SK-N-SH treated with all-trans-retinoic acid at 6 μM for 48 hours (cell line): ENCODE measurements around the gene ADGRG4.

ENCODE experiments used
- ARNTL ChIP-seq: fragments of 450-650 bp; formaldehyde crosslinking; IDR thresholded peaks from 2 replicates; pipeline ENCODE4 v1.5.0; 2020; ENCODE audit warnings: low read depth, mild to moderate bottlenecking, moderate library complexity, borderline replicate concordance
- BACH2 ChIP-seq: fragments of 250-450 bp; sonication (Bioruptor Pico); IDR thresholded peaks from 2 replicates; pipeline ENCODE4 v1.9.0; 2021; ENCODE audit warnings: mild to moderate bottlenecking, borderline replicate concordance
- ISL1 ChIP-seq: fragments of 250-450 bp; sonication (Bioruptor Pico); IDR thresholded peaks from 2 replicates; pipeline ENCODE4 v2.1.2; 2022; ENCODE audit warnings: mild to moderate bottlenecking, moderate library complexity
- OSR1 ChIP-seq: fragments of 250-450 bp; sonication (Bioruptor Pico); IDR thresholded peaks from 2 replicates; pipeline ENCODE4 v1.8.0; 2022; ENCODE audit warnings: moderate library complexity, mild to moderate bottlenecking, inconsistent platforms
- RARB ChIP-seq: fragments of 250-450 bp; sonication (Bioruptor Pico); IDR thresholded peaks from 2 replicates; pipeline ENCODE4 v1.8.0; 2021; ENCODE audit warnings: mild to moderate bottlenecking, moderate library complexity
- TOX ChIP-seq: fragments of 250-450 bp; sonication (Bioruptor Pico); IDR thresholded peaks from 2 replicates; pipeline ENCODE4 v1.8.0; 2021; ENCODE audit warnings: mild to moderate bottlenecking, moderate library complexity, borderline replicate concordance
- ZFP3 ChIP-seq: fragments of 250-450 bp; sonication (Bioruptor Pico); IDR thresholded peaks from 2 replicates; pipeline ENCODE4 v1.5.0; 2020; ENCODE audit warnings: mild to moderate bottlenecking, moderate library complexity
- ZNF70 ChIP-seq: fragments of 450-650 bp; formaldehyde crosslinking; IDR thresholded peaks from 2 replicates; pipeline ENCODE4 v1.5.0; 2020; ENCODE audit warnings: mild to moderate bottlenecking, moderate library complexity
- ZNF8 ChIP-seq: fragments of 450-650 bp; formaldehyde crosslinking; IDR thresholded peaks from 2 replicates; pipeline ENCODE4 v1.5.0; 2020; ENCODE audit warnings: mild to moderate bottlenecking, moderate library complexity
- TF ChIP-seq, protein P1 (sequence below): fragments of 250-450 bp; sonication (Bioruptor Pico); IDR thresholded peaks from 2 replicates; pipeline ENCODE4 v1.5.0; 2020; ENCODE audit warnings: mild to moderate bottlenecking, moderate library complexity
- TF ChIP-seq, protein P2 (sequence below): fragments of 250-450 bp; sonication (Bioruptor Pico); IDR thresholded peaks from 2 replicates; pipeline ENCODE4 v1.8.0; 2020; ENCODE audit warnings: mild to moderate bottlenecking, moderate library complexity, borderline replicate concordance

DNA sequence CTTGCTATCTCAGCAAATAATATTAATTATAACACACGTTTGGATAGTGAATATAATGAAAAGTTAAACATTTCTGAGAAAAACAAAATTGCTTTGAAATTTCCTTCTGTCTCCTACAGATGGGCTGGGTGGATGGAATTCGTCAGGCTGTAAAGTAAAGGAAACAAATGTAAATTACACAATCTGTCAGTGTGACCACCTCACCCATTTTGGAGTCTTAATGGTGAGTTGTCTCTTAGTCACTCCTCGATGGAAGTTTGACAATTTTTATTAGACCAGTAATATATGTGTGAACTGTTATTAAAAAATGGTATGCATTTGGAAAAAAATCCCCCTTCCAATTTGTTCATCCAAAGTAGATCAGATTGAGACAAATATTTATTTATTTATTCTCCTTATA is 94.5 kb downstream of the ADGRG4 start:
- TF ChIP-seq BACH2 (CRISPR knock-in tag) = no peak
- TF ChIP-seq, protein P1, sequence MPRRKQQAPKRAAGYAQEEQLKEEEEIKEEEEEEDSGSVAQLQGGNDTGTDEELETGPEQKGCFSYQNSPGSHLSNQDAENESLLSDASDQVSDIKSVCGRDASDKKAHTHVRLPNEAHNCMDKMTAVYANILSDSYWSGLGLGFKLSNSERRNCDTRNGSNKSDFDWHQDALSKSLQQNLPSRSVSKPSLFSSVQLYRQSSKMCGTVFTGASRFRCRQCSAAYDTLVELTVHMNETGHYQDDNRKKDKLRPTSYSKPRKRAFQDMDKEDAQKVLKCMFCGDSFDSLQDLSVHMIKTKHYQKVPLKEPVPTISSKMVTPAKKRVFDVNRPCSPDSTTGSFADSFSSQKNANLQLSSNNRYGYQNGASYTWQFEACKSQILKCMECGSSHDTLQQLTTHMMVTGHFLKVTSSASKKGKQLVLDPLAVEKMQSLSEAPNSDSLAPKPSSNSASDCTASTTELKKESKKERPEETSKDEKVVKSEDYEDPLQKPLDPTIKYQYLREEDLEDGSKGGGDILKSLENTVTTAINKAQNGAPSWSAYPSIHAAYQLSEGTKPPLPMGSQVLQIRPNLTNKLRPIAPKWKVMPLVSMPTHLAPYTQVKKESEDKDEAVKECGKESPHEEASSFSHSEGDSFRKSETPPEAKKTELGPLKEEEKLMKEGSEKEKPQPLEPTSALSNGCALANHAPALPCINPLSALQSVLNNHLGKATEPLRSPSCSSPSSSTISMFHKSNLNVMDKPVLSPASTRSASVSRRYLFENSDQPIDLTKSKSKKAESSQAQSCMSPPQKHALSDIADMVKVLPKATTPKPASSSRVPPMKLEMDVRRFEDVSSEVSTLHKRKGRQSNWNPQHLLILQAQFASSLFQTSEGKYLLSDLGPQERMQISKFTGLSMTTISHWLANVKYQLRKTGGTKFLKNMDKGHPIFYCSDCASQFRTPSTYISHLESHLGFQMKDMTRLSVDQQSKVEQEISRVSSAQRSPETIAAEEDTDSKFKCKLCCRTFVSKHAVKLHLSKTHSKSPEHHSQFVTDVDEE (CRISPR knock-in tag) = no peak
- TF ChIP-seq ZFP3 (CRISPR knock-in tag) = no peak
- TF ChIP-seq, protein P2, sequence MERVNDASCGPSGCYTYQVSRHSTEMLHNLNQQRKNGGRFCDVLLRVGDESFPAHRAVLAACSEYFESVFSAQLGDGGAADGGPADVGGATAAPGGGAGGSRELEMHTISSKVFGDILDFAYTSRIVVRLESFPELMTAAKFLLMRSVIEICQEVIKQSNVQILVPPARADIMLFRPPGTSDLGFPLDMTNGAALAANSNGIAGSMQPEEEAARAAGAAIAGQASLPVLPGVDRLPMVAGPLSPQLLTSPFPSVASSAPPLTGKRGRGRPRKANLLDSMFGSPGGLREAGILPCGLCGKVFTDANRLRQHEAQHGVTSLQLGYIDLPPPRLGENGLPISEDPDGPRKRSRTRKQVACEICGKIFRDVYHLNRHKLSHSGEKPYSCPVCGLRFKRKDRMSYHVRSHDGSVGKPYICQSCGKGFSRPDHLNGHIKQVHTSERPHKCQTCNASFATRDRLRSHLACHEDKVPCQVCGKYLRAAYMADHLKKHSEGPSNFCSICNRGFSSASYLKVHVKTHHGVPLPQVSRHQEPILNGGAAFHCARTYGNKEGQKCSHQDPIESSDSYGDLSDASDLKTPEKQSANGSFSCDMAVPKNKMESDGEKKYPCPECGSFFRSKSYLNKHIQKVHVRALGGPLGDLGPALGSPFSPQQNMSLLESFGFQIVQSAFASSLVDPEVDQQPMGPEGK = no peak
- no peak for TF ChIP-seq ZNF70 (CRISPR knock-in tag)
- no peak for TF ChIP-seq ISL1 (CRISPR knock-in tag)
- TF ChIP-seq ARNTL (CRISPR knock-in tag) = no peak
- no peak for TF ChIP-seq OSR1
- TF ChIP-seq ZNF8 (CRISPR knock-in tag) = no peak
- TF ChIP-seq TOX (CRISPR knock-in tag) = no peak
- TF ChIP-seq RARB (CRISPR knock-in tag) = no peak
